RWPE2 (cell line): ENCODE data around the gene AGPS.
"Not testable (repeated sequence)": the region's sequence is repeated elsewhere in the genome, so short reads cannot be mapped to it uniquely, and the experiment has no call there.

Experiments used
- ATAC-seq: fragments of 200-7000 bp; cut with Tn5 transposase; 3 replicates; pipeline ENCODE4 v1.9.1; 2021; ENCODE audit warnings: low read depth
- DNase-seq: peaks from one replicate; pipeline ENCODE4 v3.0.0-alpha.2; 2020; ENCODE audit warnings: low spot score
- H3K27ac ChIP-seq: fragments of 450-650 bp; 2 replicates; pipeline ENCODE4 v1.5.1; 2017; ENCODE audit warnings: mild to moderate bottlenecking; ENCODE audit not compliant: poor library complexity, severe bottlenecking
- H3K27me3 ChIP-seq: fragments of 250-450 bp; sonication (Bioruptor Pico); 2 replicates; pipeline ENCODE4 v1.5.1; 2021; ENCODE audit warnings: mild to moderate bottlenecking, moderate library complexity; ENCODE audit not compliant: insufficient read depth, poor library complexity, severe bottlenecking
- H3K36me3 ChIP-seq: fragments of 250-450 bp; sonication (Bioruptor Pico); 2 replicates; pipeline ENCODE4 v1.5.1; 2020; ENCODE audit warnings: low read depth, mild to moderate bottlenecking, moderate library complexity
- H3K4me1 ChIP-seq: fragments of 250-450 bp; sonication (Bioruptor Pico); 2 replicates; pipeline ENCODE4 v1.5.1; 2021; ENCODE audit warnings: mild to moderate bottlenecking, moderate library complexity; ENCODE audit not compliant: insufficient read depth, poor library complexity, severe bottlenecking
- H3K4me3 ChIP-seq: fragments of 250-450 bp; sonication (Bioruptor Pico); 2 replicates; pipeline ENCODE4 v1.5.1; 2021; ENCODE audit warnings: mild to moderate bottlenecking, moderate library complexity; ENCODE audit not compliant: severe bottlenecking
- H3K9me3 ChIP-seq: fragments of 250-450 bp; sonication (Bioruptor Pico); 2 replicates; pipeline ENCODE4 v1.5.1; 2021; ENCODE audit warnings: mild to moderate bottlenecking, moderate library complexity; ENCODE audit not compliant: severe bottlenecking
- TF ChIP-seq, protein P1 (sequence below): fragments of 450-650 bp; IDR thresholded peaks from one replicate; pipeline ENCODE4 v1.5.1; 2017; ENCODE audit warnings: mild to moderate bottlenecking, moderate library complexity; ENCODE audit not compliant: poor library complexity, severe bottlenecking

AGPS gene

DNA sequence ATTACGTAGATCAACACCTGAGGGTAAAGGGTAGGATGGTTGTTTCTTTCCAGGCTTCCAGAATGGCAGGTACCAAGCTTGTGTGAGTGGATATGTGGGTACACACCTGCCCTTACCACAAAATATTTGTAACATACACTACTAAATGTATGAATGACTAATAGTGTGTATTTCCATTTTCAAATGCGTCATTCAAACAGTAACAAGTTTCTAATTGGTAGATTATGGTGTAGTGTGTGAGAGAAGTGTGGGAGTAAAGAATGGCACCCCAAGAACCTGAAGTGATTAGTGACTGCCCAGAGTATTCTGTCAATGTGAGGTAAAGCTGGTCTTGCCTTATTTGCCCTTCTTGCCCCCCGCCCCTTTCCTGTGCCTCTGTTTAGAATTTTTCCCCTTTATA lies 21.1 kb downstream of the AGPS start:
- H3K36me3 ChIP-seq, result no peaks in the 10 kb centered on the region
- peaks cover 8% of the 10 kb centered on the region for H3K4me1 ChIP-seq
- no peak overlapping the region for H3K4me3 ChIP-seq
- no peaks in the 10 kb centered on the region for H3K9me3 ChIP-seq
- no peak overlapping the region for H3K27ac ChIP-seq
- TF ChIP-seq, protein P1, sequence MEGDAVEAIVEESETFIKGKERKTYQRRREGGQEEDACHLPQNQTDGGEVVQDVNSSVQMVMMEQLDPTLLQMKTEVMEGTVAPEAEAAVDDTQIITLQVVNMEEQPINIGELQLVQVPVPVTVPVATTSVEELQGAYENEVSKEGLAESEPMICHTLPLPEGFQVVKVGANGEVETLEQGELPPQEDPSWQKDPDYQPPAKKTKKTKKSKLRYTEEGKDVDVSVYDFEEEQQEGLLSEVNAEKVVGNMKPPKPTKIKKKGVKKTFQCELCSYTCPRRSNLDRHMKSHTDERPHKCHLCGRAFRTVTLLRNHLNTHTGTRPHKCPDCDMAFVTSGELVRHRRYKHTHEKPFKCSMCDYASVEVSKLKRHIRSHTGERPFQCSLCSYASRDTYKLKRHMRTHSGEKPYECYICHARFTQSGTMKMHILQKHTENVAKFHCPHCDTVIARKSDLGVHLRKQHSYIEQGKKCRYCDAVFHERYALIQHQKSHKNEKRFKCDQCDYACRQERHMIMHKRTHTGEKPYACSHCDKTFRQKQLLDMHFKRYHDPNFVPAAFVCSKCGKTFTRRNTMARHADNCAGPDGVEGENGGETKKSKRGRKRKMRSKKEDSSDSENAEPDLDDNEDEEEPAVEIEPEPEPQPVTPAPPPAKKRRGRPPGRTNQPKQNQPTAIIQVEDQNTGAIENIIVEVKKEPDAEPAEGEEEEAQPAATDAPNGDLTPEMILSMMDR, result no peak
- H3K27me3 ChIP-seq, result no peaks in the 10 kb centered on the region
- no peak for DNase-seq
- no peak for ATAC-seq

DNA sequence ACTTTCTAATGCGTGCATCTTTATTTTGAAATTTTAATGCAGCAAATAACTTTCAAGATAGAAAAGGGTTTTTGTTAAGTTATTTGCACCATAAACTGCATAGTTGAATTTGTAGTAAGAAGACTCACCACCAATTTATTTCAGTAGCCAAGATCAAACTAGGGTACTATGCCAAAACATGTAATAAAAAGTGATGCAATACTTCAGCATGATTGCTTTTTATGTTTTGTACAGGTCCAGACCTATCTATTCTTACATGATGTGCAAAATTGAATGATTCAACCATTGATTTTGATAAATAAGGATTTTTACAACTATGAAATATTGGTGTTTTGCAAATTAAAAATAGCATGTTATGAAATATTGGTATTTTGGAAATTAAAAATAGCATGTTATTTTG lies 26.7 kb downstream of the AGPS start:
- Histone ChIP-seq H3K9me3 (no peaks in the 10 kb centered on the region), H3K36me3 (peaks cover 13% of the 10 kb centered on the region), H3K4me3 (no peak overlapping the region), H3K27me3 (no peaks in the 10 kb centered on the region), H3K27ac (peak overlapping the region; percentile 38), H3K4me1 (peaks cover 22% of the 10 kb centered on the region)
- DNase-seq (no peak), ATAC-seq (peak; percentile 88)
- TF ChIP-seq, protein P1, result no peak

DNA sequence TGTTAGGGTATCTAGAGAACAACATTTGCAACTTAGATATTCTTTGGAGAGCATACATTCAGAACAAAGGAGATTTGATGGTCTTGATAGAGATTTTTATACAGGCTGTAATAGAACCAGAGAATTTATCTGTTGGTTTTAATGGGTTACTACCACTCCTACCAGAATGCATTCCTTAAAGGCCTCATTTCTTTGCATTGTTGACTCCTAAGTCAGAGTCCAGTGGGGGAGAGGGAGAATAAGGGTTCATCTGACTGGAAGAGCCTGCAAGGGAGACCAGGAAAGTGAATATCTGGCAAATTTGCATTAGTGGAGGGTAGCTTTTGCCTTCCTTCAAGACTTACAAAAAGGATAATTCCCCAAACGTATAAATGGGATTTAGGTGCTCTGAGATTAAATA lies 29.7 kb downstream of the AGPS start:
- no peaks in the 10 kb centered on the region for H3K27me3 ChIP-seq
- no peak overlapping the region for H3K27ac ChIP-seq
- ATAC-seq, result no peak
- no peaks in the 10 kb centered on the region for H3K9me3 ChIP-seq
- no peak for DNase-seq
- no peak overlapping the region for H3K4me3 ChIP-seq
- H3K36me3 ChIP-seq, result peaks cover 13% of the 10 kb centered on the region
- TF ChIP-seq, protein P1, result no peak
- H3K4me1 ChIP-seq, result peaks cover 22% of the 10 kb centered on the region

- DNase-seq, H3K4me1 ChIP-seq, H3K27ac ChIP-seq, H3K27me3 ChIP-seq, H3K4me3 ChIP-seq, H3K9me3 ChIP-seq, ATAC-seq: not testable (repeated sequence)
- H3K36me3 ChIP-seq, result peaks cover 13% of the 10 kb centered on the region
Measured at GRCh38 chr2:177424120-177424519, 31.5 kb downstream of the AGPS start.

GRCh38 chr2:177424620-177425019 lies 32.0 kb downstream of the AGPS start:
- DNase-seq, H3K27me3 ChIP-seq, H3K4me3 ChIP-seq, ATAC-seq, H3K4me1 ChIP-seq, H3K9me3 ChIP-seq, H3K27ac ChIP-seq: not testable (repeated sequence)
- H3K36me3 ChIP-seq, result peaks cover 14% of the 10 kb centered on the region

- H3K9me3 ChIP-seq, result peaks cover 10% of the 10 kb centered on the region
- H3K4me1 ChIP-seq, result no peaks in the 10 kb centered on the region
- TF ChIP-seq, protein P1, result no peak
- DNase-seq (no peak), ATAC-seq (no peak)
- H3K27me3 ChIP-seq, result no peaks in the 10 kb centered on the region
- H3K27ac ChIP-seq, result no peak overlapping the region
- no peak overlapping the region for H3K4me3 ChIP-seq
- peaks cover 3% of the 10 kb centered on the region; the same call in 1 of the 2 replicates for H3K36me3 ChIP-seq
Measured at GRCh38 chr2:177427316-177427715, 34.7 kb downstream of the AGPS start.

GRCh38 chr2:177427936-177428335 lies 35.4 kb downstream of the AGPS start:
- not testable (repeated sequence) for DNase-seq, H3K36me3 ChIP-seq, H3K4me3 ChIP-seq, ATAC-seq, H3K27ac ChIP-seq, H3K27me3 ChIP-seq, H3K4me1 ChIP-seq
- peaks cover 12% of the 10 kb centered on the region for H3K9me3 ChIP-seq
